DMS79 treated with DMSO at 0.1 percent for 48 hours (cell line): ENCODE results near the gene TERF2IP.

Source experiments
- DNase-seq: peaks from one replicate; lab custom pipeline; 2025; lab: John Stamatoyannopoulos, UW

The TERF2IP gene

GRCh38 chr16:75640598-75640997 is 7.0 kb upstream of the TERF2IP start:
- DNase-seq, result no peak

GRCh38 chr16:75644240-75645012 is 3.1 kb upstream of the TERF2IP start:
- DNase-seq, result no peak

GRCh38 chr16:75647112-75647491 is 471 bp upstream of the TERF2IP start:
- DNase-seq, result no peak

DNA sequence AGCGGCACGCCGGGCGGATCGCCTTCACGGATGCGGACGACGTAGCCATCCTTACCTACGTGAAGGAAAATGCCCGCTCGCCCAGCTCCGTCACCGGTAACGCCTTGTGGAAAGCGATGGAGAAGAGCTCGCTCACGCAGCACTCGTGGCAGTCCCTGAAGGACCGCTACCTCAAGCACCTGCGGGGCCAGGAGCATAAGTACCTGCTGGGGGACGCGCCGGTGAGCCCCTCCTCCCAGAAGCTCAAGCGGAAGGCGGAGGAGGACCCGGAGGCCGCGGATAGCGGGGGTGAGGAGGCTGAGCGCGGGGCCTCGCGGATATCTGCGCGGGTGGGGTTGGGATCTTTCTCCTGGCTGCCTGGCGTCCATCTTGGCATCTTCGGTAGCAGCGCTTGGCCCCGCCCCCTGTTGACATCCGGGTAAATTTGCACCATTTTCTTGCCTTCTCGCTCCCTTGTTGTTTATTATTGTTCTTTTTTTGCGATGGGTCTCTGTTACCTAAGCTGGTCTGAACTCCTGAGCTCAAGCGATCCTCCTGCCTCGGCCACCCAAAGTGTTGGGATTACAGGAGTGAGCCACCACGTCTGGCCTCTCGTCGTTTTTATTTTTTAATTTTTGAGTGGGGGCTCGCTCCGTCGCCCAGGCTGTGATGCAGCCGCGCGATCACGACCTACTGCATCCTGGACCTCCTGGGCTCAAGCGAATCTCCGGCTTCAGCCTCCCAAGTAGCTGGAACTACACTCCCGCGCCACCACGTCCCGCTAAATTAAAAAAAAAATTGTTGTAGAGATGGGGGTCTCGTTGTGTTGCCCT is 898 bp downstream of the TERF2IP start:
- peak; percentile 40 for DNase-seq

- no peak for DNase-seq
Observed at GRCh38 chr16:75653922-75654321, 6.3 kb downstream of the TERF2IP start.

DNA sequence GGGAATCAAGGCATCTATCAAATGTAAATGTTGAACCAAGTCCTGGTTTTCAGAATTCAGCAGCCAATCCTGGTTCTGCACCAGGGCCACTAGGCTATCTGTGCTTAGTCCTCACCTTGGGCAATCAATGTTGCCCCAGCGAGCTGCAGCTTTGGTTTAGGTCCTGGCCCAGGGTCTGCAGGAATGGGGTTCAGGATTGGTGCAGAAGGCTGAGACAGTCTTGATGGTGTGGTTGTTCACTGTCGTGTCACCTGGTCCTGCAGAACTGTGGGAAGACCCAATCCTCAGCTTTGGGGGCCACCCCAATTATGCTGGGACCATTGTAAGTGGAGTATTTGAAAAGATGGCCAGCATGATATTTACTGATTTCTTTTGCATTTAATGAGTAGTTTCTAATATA is 10.6 kb downstream of the TERF2IP start:
- DNase-seq, result no peak

- no peak for DNase-seq
Observed at GRCh38 chr16:75660321-75660720, 12.7 kb downstream of the TERF2IP start.

- no peak for DNase-seq
Observed at GRCh38 chr16:75660726-75661302, 13.2 kb downstream of the TERF2IP start.

DNA sequence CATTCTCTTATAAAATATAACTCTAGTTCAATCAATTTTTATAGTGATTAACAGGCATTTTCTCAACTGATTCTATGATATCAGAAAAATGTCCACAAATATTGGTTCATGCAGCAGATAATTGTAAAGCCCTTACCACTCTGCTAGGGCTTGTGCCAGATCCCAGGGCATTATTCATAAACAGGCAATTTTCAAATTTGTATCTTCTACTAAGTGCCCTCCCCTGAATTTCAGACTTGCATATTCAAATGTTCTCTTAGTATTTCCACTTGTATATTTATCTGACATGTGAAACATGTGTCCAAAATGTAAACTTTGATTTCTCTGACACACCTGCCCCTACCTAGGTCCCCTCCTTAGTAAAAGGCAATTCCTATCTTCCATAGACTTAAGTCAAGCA is 19.9 kb downstream of the TERF2IP start:
- no peak for DNase-seq

GRCh38 chr16:75676909-75677308 is 29.3 kb downstream of the TERF2IP start, which contains the start of gene CPHXL2:
Gene CPHXL2 (minus strand): TSS chr16:75677009. CDS start chr16:75676999, 10 bp downstream.
- DNase-seq, result no peak

DNA sequence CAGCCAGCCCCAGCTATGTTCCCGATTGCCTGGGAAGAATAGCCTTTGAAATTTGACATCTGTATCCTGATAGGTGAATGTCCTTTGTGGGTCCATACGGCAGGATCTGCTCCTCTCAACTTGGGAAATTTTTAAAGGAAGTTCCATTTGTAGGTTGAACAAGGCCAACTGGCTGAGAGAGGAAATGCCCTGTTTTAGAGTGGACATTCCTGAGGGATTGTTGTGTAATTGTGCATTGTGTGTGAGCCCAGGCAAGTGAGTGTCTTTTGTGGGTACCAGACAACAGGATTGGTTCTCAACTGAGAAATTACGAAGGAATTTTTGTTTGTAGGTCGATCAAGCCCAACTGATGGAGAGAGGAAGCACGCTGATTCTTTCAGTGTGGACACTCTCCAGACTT is 31.8 kb downstream of the TERF2IP start:
- no peak for DNase-seq

DNA sequence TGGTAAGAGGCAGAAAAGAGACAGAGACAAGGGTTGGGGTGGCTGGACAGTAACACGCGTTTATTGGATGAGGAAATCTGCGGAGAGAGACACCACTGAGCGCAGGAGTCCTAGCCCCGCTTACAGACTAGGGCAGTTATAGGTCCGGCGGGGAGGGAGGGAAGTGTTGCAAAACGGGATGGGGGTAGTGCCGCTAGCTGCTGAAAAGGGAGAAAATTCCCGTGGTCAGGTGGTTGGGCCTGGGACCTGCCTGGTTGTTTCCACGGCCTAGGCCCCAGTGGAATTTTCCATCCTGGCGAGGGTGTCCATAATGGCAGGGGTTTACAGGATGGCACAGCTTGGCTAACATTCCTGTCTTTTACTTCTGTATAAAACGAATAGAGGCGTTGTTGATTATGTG is 34.7 kb downstream of the TERF2IP start:
- DNase-seq, result no peak

- DNase-seq, result no peak
Observed at GRCh38 chr16:75687361-75687760, 39.8 kb downstream of the TERF2IP start.

GRCh38 chr16:75695708-75696107 is 48.1 kb downstream of the TERF2IP start:
- no peak for DNase-seq

GRCh38 chr16:75697571-75697970 is 50.0 kb downstream of the TERF2IP start:
- no peak for DNase-seq

- DNase-seq, result no peak
Observed at GRCh38 chr16:75701361-75701760, 53.8 kb downstream of the TERF2IP start, which contains the start of gene DUXB. Gene DUXB (minus strand): TSS chr16:75701461. CDS start chr16:75701418, 43 bp downstream.

DNA sequence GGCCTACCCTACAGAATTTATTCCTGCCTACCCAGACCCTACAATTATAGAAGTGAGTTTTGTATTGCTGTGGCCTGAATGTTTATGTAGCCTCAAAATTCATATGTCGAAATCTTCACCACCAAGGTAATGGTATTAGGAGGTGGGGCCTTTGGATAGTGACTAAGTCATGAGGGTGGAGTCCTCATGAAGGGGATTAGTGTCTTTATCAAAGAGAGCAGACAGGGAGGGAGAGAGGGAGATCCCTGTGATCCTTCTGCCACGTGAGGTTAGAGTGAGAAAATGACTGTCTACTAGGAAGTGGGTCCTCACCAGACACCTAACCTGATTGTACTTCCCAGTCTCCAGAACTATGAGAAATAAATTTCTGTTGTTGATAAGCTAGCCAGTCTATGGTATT is 54.7 kb downstream of the TERF2IP start:
- no peak for DNase-seq

GRCh38 chr16:75703306-75703705 is 55.7 kb downstream of the TERF2IP start:
- no peak for DNase-seq
